Measurements from ENCODE around the gene PCOLCE2.

PCOLCE2 gene

DNA sequence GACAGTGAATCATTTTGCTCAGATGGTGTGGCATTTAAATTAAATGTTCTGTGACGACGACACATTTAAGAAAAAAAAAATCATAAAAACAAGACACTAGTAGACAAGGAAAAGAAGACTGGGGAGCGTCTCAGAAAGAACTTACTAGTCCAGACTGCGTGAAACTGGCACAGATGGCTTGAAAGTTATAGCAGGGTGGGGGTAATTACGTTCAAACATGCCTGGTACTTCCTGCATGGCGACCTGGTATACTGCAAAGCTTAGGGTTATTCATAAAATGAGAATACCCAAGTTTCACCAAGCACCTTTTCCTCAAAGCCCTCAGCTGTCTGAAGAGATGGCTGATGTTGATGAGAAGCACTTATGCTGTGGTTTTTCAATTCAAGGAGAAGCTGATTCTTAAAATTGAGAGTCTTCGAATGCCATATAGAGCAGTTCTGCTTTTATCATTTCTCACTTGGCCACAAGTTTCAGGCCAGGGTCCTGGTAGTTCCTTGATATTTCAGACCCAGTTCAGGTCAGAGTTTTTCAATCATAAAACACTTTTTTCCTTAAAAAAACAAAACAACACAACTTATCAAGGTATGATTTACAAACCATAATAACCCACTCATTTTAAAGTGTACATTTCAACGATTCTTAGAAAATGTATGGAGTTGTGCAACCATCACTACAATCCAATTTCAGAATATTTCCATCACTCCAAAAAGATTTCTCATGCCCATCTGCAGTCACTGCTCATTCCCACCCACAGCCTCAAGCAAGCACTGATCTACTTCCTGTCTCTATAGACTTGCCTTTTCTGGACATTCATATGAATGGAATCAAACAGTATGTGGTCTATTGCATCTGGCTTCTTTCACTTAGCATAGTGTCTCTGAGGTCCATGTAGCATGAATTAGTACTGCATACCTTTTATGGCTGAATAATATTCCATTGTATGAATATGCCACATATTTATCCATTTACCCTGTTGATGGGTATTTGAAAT lies 24.7 kb downstream of the PCOLCE2 start:
- no peak for DNase-seq (ENCODE audit: low spot score)

DNA sequence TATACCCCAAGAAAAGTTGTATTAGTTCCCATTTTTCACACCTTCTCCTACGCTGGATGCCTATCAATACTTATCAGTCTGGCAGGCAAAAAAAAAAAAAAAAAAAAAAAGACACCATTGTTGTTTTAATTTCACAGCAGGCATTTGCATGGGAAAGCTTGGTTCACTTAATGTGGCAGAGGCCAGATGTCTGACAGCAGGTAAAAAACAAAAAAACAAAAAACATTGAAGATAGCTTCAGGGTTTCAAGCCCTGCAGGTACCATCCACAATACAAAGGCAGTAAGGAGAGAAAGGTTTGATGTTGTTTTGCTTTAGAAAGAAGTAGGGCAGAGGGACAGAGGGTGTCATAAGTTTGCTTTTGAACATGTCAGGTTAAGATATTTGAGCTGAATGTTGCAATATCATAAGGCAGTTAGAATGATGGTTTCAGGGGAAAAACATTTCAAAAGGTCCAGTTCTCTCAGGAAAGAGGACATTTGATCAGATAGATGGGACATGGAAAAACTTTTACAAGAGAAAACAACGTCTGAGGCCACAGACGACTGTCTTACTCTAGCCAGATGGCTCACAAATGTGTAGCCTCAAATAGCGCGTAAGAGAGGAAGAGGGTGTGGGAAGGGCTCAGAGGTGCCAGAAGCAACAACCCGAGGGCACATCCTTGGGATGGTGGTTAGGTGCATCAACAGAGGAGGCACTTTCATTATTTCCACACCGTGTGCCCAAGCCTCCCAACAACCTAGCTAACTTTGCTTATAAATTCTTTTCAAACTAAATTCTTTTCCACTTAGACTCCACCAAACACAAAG lies 25.7 kb downstream of the PCOLCE2 start:
- DNase-seq (ENCODE audit: low spot score): no peak

DNA sequence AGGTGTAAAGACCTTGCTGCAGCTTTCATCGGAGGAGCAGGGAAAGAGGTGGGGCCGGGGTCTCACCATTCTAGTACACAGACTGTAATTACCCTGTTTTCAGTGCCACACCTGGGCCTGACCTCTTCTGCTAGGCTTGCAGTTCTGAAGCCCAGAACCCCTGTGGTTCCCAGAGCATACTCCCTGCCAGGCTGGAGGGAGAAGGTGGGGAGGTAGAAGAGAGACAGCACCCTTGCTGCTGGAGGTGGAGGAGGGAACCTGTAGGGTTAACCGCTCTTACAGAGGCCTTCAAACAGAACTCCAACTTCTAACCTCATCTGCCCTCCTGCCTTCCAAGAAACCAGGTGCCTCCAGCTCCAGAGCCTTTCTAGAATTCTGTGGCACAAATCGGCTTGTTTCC lies 27.0 kb downstream of the PCOLCE2 start:
- DNase-seq (ENCODE audit: low spot score): no peak

DNA sequence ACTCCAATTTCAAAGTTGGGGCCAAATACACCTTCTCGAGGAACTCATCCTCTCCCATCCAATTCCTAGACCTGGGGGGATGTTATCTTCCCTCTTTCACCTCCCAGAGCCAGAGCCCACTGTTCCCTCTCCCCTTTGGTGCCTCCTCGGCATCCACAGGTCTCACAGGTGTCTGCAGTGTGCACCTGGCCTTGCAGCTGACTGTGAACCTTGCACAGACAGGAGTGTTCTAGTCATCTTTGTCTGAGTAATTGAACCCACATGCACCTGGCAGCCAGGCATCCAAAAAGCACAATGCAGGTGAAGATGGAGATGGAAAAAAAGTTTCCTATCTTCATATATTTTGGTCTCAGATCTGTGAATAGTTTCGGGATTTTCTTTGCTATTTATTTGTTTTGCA lies 30.8 kb downstream of the PCOLCE2 start:
- DNase-seq (ENCODE audit: low spot score): no peak

DNA sequence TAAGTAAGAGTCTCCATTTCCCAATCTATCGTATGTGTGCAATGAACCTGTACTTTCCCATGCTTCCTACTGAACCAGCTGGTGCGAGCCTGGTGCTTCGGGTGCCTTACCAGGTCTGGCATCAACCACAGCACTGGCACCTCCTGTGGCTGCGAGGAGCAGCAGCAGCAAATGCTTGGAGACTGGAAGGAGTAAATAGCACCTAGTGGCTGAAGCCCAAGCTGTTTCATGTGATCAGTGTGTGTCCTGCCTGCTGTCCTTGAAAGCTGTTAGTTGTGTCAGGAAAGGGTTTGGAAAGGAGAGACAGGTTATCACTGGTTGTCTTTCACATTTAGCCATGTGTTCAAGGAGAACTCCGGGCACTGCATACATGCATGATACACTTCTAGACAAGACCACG lies 31.8 kb downstream of the PCOLCE2 start:
- peak; percentile 69 for DNase-seq (ENCODE audit: low spot score)

DNA sequence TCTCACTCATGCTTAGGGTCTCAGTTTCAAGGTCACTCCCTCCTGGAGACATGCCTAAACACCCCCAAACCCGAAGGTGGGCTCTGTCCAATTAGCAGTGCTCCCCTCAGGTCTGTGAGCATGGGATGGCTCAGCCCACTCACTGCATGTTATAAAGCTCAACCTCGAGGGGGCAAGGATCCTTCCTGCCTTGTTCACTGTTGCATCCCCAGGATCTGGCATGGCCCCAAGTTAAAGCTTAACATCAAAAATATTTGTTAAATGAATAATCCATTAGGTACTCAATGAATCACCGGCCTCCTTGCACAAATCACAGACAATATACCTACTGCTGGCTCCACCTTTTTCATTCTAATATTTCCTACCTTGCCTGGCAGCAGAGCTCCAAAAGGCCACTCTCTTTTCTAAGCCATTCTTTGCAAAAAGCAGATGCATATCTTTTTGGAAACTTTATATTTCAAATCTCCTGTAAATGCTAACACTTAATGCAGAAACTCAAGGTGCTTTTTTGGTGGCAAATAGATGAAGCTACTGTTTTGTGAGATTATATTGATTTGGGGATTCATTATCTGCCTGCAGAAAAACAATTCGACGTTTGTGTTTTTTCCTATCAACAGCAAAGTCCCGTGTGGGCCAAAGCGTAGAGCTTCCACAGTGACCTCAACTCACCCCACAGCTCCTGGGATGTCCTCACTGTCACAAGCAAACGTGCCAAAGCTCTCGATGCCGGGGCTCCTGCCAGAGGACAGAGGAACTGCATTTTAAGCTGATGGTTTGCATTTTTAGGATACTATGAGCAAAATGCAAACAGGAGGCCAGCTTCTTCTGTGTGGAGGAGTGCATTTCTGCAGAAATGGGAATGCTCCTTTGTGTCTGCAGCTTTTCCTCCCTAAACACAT lies 35.4 kb downstream of the PCOLCE2 start:
- no peak for DNase-seq (ENCODE audit: low spot score)

DNA sequence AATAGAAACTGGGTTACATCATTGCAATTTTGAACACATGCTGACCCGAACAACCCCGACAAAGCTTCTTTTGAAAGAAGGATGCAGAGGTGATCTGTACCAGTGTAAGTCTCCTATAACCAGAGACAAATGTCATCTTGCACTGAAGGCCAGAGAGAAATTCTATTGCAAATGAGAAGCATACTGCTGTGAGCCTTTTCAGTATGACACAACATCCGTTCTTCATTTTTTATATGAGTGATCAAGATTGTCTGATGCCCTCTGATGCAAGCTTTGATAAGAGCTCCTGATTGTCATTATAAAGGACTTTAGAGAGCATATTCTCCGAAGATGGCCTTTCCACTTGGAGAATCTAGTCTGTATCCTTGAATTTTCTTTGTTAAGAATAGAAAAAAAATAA lies 36.9 kb downstream of the PCOLCE2 start:
- no peak for DNase-seq (ENCODE audit: low spot score)

DNA sequence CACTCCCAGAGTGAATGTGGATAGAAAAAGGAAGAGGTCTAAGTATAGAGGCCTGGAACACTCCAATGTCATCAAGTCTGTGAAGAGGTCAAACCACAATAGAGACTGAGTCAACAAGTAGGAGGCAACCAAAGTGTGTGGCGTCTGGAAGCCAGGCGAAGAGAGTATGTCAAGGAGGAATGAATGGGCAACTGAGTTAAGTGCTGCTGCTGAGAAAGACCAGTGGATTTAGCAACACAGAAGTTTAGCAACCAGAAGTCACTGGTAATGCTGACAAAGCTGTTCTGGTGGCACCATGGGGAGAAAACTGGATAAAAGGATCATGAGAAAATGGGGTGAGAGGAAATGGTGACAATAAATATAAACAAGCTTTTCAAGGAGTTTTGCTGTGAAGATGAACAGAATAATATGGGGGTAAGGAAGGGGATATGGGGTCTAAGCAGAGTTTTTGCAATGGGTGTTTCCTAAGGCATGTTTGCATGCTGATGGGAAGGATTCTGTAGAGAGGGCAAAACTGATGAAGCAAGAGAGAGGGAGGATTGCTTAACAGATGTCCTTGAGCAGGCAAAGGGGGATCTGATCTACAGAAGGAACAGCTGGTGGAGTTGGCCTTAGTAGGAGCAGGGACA lies 38.4 kb downstream of the PCOLCE2 start:
- no peak for DNase-seq (ENCODE audit: low spot score)

DNA sequence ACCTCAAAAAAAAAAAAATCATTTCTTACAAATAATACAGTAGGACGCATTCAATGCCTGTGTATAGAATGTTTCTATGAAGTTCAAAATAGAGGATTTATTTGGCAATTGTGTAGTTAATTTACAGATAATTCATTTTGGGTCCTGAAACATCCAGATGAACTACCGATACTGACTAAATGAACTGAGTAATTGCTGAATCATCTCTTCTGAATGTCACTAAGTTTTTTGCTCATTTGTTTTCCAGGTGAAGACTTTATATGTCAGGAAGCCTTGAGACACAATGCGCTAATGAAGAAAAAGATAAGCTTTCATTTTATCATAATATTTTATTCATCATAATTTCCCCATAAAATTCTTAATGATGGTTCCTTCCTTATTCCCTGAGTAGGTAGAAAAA lies 39.7 kb downstream of the PCOLCE2 start:
- no peak for DNase-seq (ENCODE audit: low spot score)

DNA sequence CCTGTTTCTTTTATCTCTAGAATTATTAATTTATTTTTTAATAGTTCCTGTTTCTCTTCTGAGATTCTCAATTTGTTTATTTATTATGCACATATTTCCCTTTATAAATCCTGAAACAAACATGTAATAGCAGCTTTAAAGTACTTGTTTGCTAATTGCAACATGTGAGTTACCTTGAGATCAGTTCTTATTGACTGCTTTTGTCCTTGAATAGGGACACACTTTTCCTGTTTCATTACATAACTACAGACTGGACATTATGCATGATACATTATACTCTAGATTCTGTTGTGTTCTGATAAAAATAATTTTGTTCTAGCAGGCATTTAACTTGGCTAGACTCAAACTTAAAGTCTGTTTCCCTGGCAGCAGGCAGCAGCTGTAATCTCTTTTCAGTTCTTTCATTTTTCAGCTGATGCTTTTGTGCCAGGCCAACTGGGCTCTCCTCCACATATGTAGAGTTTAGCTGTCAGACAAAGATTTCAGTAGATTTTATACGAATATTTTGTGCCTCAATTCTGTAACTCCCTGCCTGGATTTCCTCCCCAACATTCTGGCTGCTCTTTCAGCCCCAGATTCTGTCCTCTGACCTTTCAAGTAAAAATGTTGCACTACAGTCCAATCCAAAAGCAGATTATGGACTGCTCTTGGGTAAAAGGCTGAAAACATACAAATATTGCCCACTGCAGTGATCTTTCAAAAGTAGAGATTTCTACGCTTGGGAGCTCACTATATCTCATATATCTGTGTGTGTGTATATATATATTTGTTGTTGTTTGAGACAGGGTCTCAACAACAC lies 41.9 kb downstream of the PCOLCE2 start:
- no peak for DNase-seq (ENCODE audit: low spot score)

DNA sequence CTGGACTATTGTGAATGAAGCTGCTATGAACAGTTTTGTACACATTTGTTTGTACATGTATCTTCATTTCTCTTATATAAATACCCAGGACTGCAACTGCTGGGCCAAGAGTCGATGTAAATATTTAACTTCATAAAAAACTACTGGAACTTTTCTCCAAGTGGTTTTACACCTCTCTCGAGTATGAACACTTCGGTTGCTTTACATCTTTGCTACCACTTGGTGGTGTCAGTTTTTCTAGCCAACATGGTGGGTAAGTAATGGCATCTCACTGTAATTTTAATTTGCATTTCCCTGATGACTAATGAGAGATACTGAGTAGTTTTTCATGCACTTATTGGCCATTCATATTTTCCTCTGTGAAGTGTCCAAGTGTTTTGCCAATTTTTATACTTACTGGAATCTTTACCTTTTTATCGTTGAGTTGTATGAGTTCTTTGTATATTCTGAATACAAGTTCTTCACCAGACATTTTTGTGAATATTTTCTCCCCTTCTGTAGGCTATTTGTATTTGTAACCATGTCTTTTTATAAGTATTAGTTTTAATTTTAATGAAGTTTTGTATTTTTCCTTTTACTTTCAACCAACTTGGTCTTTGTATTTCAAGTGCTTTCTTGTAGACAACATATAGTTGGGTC lies 44.4 kb downstream of the PCOLCE2 start:
- DNase-seq (ENCODE audit: low spot score): peak; percentile 49

DNA sequence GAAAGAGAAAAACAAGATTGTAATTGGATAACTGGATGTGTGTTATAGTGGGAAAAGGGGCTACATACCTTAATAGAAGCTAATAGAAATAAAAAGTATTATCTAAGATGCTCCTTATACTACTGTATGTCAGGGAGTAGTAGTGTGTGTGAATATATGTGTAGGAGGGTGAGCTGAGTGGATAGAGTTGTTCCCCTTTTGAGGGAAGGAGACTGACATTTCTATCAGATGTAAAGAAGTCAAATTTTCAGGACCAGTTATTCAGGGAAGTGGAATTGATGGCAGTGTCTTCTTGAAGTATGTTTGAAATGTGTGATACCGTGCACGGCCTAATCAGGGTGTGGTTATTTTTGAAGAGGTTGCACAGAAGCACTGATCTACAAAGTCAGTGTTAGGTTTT lies 49.1 kb downstream of the PCOLCE2 start:
- no peak for DNase-seq (ENCODE audit: low spot score)

DNA sequence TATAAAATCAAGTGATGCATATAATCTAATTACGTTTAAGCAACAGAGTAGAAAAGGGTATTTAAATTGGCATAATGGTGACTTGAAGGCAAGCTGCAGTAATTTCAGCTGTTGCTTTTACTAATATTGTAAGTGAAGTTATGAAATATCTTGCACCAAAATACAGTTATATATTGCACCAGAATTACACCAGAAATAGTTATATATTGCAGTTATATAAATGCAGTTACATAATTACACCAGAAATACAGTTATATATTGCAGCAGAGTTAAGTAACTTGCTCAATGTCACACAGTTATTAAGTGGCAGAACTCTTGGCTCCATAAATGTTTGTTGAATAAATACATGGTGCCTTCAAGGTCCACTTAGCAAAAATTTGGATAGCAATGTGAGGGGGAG lies 51.4 kb downstream of the PCOLCE2 start:
- no peak for DNase-seq (ENCODE audit: low spot score)

DNA sequence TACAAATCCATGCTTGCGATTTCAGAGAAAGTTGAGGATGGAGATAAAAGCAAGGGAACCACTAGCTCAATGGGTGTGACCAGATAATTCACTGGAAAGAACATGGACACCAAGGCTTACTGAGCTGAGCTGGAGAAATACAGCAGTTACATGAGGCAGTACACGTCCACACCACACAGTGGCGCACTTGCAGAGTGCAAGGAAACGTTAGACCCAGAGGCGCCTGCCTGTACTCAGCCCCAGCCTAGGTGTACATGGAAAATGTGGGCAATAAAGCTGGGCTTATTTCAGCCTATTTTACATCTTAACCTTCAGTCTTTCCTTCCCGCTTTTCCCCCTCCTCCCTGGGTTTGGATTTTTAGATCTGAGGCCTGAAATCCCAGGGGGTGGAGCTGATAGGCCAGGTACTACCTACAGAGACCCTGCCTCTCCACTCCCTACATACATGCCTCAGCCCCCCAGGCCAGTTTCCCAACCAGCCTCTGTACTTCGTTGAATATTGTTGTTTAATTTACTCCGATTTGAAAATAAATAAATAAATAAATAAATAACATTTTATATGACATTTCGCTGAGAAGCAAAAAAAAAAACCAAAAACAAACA lies 60.1 kb downstream of the PCOLCE2 start:
- peak; percentile 86 for DNase-seq (ENCODE audit: low spot score)

DNA sequence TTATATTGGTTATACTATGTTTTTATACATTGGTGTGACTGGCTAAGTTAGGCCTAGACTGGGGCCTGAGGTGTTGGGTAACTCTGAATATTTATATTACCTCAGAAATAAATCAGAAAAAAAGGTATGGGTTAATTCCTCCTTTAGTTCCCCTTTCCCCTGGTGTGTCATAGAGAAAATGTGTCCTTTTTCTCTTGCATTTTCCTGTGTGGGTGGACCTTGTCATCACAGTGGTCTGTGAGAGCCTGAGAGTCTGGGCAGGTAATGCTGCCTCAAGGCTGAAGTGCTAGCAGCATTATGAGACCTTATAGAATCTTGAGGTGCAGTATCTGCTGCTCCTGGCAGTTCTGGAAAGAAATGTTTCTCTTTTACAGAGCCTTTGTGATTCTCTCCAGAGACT lies 69.7 kb downstream of the PCOLCE2 start:
- no peak for DNase-seq (ENCODE audit: low spot score)

DNA sequence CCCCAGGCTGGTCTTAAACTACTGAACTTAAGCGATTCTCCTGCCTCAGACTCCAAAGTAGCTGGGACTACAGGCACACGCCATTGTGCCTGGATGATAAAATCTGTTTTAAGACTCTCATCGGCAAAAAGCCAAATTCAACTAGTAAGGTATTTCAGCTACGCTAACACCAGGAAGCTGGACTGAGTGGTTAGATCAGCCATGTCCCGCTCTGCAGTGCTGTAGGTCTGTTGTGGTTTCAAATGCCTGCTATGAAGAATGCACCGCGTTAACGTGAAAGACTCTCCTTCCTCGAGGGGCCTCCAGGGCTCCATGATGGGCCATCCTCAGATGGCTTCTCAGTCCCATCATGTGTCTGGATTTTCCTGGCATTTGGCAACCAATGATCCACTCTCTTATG lies 70.2 kb downstream of the PCOLCE2 start:
- no peak for DNase-seq (ENCODE audit: low spot score)

DNA sequence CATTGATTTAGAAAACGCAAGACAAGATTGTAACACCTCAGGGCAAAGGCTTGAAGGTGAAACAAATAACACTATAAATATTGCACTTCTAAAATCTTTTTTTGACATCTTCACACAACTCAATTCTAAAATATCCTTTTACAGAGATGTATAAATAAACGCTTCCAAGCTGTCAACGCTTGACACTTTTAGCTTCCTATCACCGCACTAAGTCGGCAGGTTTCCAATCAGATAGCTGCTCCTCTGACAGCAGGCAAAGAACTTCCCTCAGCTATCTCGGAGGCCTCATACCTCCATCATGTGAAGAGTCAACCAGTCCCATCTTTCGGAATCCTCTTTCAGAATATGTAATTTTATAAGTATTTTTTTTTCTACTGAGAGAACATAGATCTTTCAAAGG lies 71.0 kb downstream of the PCOLCE2 start:
- no peak for DNase-seq (ENCODE audit: low spot score)

DNA sequence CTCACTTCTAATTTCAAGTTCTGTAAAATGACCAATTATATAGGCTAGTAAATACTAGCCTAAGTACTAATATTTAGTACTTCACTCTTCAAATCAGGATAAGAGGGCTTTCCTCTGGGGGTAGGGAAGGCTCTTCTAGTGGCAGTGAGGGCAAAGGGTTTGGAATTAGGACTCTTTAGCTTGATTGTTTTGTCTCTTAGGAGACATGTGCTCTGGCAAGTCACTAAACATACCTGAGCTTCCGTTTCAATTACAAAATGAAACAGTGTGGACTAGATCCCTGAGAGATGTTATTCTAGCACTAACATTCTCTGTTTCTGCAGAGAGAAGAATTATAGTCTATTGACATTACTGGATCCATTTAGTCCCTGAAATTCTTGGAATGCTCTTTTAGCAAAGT lies 71.5 kb downstream of the PCOLCE2 start:
- DNase-seq (ENCODE audit: low spot score): no peak

DNA sequence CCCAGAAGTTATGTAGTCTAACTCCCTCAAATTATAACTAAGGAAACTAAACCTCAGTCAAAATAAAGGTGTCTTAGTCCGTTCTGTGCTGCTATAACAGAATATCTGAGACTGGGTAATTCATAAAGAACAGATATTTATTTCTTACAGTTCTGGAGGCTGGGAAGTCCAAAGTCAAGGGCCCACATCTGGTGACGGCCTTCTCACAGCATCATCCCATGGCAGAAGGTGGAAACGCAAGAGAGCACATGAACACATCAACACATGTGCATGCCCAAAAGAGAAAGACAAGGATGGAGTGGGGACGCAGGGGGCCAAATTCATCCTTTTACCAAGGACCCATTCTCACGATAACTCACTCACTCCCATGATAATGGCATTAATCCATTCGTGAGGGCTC lies 73.1 kb downstream of the PCOLCE2 start:
- DNase-seq (ENCODE audit: low spot score): no peak

DNA sequence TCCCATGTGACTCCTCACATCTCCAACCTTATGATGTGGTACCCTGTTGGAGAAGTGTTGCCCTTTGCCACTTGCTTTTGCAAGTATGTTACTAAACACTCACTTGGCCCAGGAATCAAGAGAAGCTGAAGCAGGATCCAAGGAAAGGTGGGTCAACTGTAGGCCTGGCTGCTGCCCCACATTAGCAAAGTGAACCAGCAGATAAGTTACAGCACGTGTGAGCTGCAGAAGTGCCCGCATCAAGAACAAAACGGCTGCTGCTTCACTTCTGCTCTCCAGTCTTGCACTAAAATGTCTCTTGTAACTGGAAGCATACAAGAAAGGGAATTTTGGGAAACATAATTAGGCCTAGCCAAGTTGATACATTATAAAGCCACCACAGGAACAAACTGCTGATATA lies 79.6 kb downstream of the PCOLCE2 start:
- no peak for DNase-seq (ENCODE audit: low spot score)

Data from D341Med (cell line).